HG03135 (cell line): ENCODE measurements around the gene GLYAT.
"Not testable (repeated sequence)": the region's sequence is repeated elsewhere in the genome, so short reads cannot be mapped to it uniquely, and the experiment has no call there.

ENCODE experiments used
- ATAC-seq: cut with Tn5 transposase; IDR thresholded peaks from one replicate; pipeline ENCODE4 v1.9.1; 2021; ENCODE audit warnings: mild to moderate bottlenecking, moderate library complexity; ENCODE audit not compliant: unreplicated experiment

Gene GLYAT

GRCh38 chr11:58685973-58686722, 45.6 kb downstream of the GLYAT start:
- no peak for ATAC-seq

- not testable (repeated sequence) for ATAC-seq
Measured at GRCh38 chr11:58682660-58683059, 49.1 kb downstream of the GLYAT start.

DNA sequence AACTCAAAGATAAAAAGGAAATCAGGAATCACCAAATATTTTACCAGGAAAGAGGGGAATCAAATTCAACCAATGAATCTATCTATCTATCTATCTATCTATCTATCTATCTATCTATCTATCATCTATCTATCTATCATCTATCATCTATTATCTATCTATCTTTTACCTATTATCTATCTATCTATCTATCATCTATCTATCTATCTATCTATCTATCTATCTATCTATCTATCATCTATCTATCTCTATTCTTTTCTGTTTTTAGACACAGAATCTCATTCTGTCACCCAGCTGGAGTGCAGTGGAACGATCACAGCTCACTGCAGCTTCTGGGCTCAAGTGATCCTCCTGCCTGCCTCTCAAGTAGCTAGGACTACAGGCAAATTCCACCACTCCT, 54.2 kb downstream of the GLYAT start:
- ATAC-seq: not testable (repeated sequence)

DNA sequence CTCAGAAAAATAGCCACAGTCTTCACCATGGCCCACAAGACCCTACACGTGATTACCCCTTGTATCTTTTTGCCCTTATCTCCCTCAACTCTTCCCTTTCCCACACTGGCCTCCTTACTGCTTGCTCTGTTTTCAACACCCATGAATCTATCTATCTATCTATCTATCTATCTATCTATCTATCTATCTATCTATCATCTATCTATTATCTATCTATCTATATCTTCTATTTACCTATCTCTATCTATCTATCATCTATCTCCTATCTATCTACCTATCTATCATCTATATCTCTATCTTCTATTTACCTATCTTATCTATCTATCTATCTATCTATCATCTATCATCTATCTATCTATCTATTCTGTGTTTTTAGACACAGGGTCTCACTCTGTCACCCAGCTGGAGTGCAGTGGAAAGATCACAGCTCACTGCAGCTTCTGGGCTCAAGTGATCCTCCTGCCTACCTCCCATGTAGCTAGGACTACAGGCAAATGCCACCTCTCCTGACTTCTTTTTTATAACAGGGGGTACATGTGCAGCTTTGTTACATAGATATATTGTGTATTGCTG, 55.1 kb downstream of the GLYAT start:
- no peak for ATAC-seq

GRCh38 chr11:58675334-58676155, 56.2 kb downstream of the GLYAT start:
- peak; percentile 90 for ATAC-seq

DNA sequence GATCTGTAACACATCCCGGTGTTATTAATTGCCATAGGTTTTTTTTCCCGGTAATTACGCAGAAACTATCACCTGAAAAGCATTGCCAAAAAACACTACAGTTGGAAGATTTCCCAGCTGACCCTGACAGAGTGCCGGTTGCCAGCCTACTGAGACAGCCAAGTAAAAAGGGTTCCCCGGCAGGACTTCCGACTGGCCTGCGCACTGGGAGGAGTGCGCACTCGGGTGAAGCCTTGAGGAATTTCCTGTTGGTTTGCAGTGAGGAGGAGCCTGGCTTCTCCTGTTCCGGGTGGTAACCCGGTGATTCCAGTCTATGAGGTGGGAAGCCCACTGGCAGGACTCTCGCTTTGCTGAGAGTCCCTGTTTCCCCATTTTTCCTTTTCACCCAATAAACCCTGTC, 57.1 kb downstream of the GLYAT start:
- no peak for ATAC-seq

- ATAC-seq: no peak
Measured at GRCh38 chr11:58671983-58672633, 59.6 kb downstream of the GLYAT start.

DNA sequence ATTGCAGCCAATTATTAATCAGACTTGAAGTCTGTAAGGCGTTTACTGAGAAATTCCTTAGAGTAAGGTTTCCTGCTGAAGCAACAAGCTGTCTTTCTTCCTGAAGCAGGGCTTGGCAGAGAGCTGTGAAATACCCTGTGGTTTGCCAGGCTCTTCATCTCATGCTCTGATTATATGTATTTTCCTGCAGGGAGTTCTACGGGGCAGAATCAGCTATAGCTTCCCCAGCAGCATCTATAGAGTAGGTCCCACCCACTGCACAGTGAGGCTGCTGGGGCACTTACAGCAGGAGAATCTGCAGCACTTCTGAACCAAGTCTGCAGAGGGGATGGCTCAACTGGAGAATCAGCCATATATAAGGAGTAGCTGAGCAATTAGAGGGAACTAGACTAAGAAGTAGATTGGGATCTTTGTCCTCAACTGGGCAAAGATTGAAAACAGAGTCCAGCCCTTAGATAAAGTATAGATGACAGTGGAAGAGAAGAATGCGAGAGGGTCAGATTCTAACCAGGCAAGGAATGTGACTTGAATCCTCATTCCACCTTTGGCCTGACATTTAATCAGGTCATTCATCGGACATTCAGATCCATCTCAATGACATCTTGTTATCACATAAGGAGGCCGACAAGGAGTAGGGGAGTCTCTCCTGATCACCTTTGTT, 71.7 kb downstream of the GLYAT start:
- no peak for ATAC-seq

- no peak for ATAC-seq
Measured at GRCh38 chr11:58659404-58659803, 72.3 kb downstream of the GLYAT start.
